ENCODE data around the gene RUNX1.

Gene RUNX1

GRCh38 chr21:34927992-34928391 lies 121.1 kb downstream of the RUNX1 start:
- no peak for TF ChIP-seq CTCF (IDR thresholded peaks at IDR 0.05; ENCODE audit: low read depth, low read length)
- TF ChIP-seq MYC (IDR thresholded peaks at IDR 0.05; ENCODE audit: low read depth, low read length) = no peak
- TF ChIP-seq POLR2A (IDR thresholded peaks at IDR 0.05; ENCODE audit: extremely low read depth, insufficient read length) = no peak
- no peak for TF ChIP-seq MAX (IDR thresholded peaks at IDR 0.05; ENCODE audit: low read depth, low read length)
- no peak overlapping the region for H3K4me3 ChIP-seq (ENCODE audit: low read depth, low read length)
- no peak for DNase-seq (ENCODE audit: low read depth)

GRCh38 chr21:34926803-34927467 lies 122.2 kb downstream of the RUNX1 start:
- TF ChIP-seq CTCF (IDR thresholded peaks at IDR 0.05; ENCODE audit: low read depth, low read length) = no peak
- DNase-seq (ENCODE audit: low read depth) = no peak
- H3K4me3 ChIP-seq (ENCODE audit: low read depth, low read length) = no peak overlapping the region

GRCh38 chr21:34925597-34925996 lies 123.5 kb downstream of the RUNX1 start:
- no peak for DNase-seq (ENCODE audit: low read depth)
- no peak overlapping the region for H3K4me3 ChIP-seq (ENCODE audit: low read depth, low read length)
- no peak for TF ChIP-seq CTCF (IDR thresholded peaks at IDR 0.05; ENCODE audit: low read depth, low read length)
- no peak for TF ChIP-seq MAX (IDR thresholded peaks at IDR 0.05; ENCODE audit: low read depth, low read length)
- TF ChIP-seq POLR2A (IDR thresholded peaks at IDR 0.05; ENCODE audit: extremely low read depth, insufficient read length) = no peak

GRCh38 chr21:34924771-34925419 lies 124.2 kb downstream of the RUNX1 start:
- DNase-seq (ENCODE audit: low read depth) = no peak
- no peak overlapping the region for H3K4me3 ChIP-seq (ENCODE audit: low read depth, low read length)
- no peak for TF ChIP-seq MYC (IDR thresholded peaks at IDR 0.05; ENCODE audit: low read depth, low read length)
- no peak for TF ChIP-seq CTCF (IDR thresholded peaks at IDR 0.05; ENCODE audit: low read depth, low read length)

- H3K4me3 ChIP-seq (ENCODE audit: low read depth, low read length) = no peak overlapping the region
- no peak for TF ChIP-seq CTCF (IDR thresholded peaks at IDR 0.05; ENCODE audit: low read depth, low read length)
- no peak for TF ChIP-seq MYC (IDR thresholded peaks at IDR 0.05; ENCODE audit: low read depth, low read length)
- TF ChIP-seq POLR2A (IDR thresholded peaks at IDR 0.05; ENCODE audit: extremely low read depth, insufficient read length) = no peak
Observed at GRCh38 chr21:34924194-34924593, 124.9 kb downstream of the RUNX1 start.

GRCh38 chr21:34923626-34924025 lies 125.5 kb downstream of the RUNX1 start:
- TF ChIP-seq POLR2A (IDR thresholded peaks at IDR 0.05; ENCODE audit: extremely low read depth, insufficient read length) (no peak), CTCF (IDR thresholded peaks at IDR 0.05; ENCODE audit: low read depth, low read length) (no peak), MAX (IDR thresholded peaks at IDR 0.05; ENCODE audit: low read depth, low read length) (no peak), MYC (IDR thresholded peaks at IDR 0.05; ENCODE audit: low read depth, low read length) (no peak)
- DNase-seq (ENCODE audit: low read depth) = no peak

More at GRCh38 chr21:34924194-34924593, 124.9 kb downstream of the RUNX1 start:
- DNase-seq (ENCODE audit: low read depth) = no peak

More at GRCh38 chr21:34923626-34924025, 125.5 kb downstream of the RUNX1 start:
- H3K4me3 ChIP-seq (ENCODE audit: low read depth, low read length) = no peak overlapping the region
